Activated T-cell treated with anti-CD3 and anti-CD28 coated beads for 4 hours (primary cell): Measurements from ENCODE around the gene TBC1D9B.

Experiments used
- DNase-seq: peaks from one replicate; pipeline ENCODE4 v3.0.0-alpha.2; 2020

The TBC1D9B gene

GRCh38 chr5:179906795-179907555 lies 722 bp downstream of the TBC1D9B start:
- no peak for DNase-seq

GRCh38 chr5:179906294-179906794 lies 1.4 kb downstream of the TBC1D9B start:
- DNase-seq: no peak

GRCh38 chr5:179905161-179905560 lies 2.5 kb downstream of the TBC1D9B start:
- DNase-seq: no peak

- DNase-seq: no peak
Measured at GRCh38 chr5:179904463-179905160, 3.1 kb downstream of the TBC1D9B start.

DNA sequence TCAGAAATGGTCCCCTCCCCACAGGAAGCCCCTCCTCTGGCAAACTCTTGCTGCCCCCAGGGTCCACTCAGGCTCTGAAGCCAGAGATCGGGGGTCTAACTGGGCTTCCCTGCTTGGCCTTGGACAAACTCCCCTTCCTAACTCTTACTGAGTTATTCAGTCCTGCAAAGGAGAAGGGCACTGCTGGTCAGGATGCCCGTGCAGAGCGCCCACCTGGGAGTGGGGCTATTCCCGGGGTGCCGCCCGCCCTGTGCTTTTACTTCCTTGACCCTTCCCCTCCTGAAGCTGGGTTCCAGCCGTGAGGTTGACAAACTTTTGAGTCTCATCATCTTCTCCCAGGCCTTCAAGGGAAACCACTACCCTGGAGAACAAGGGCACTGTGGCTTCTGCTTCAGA lies 4.9 kb downstream of the TBC1D9B start:
- no peak for DNase-seq

GRCh38 chr5:179901915-179902762 lies 5.6 kb downstream of the TBC1D9B start:
- no peak for DNase-seq

- no peak for DNase-seq
Measured at GRCh38 chr5:179901462-179901861, 6.2 kb downstream of the TBC1D9B start.

DNA sequence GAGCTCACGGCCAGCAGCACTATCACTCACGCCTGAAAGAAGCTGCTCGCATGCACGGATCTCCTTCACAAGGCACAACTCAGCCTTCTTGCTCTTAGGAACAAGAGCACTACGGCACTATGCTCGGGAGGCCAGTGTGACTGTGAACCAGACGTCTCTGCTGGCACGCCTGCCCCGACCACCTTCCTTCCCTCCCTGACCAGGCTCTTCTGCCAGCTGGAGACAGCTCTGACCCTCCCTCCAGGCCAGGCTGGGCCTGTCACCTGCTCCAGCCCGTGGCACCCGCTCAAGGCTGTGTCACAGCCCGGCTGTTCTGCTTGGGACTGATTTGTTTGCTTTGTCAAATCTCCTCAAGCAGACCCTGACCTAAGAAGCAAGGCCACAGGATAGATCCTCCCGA lies 7.0 kb downstream of the TBC1D9B start:
- no peak for DNase-seq

DNA sequence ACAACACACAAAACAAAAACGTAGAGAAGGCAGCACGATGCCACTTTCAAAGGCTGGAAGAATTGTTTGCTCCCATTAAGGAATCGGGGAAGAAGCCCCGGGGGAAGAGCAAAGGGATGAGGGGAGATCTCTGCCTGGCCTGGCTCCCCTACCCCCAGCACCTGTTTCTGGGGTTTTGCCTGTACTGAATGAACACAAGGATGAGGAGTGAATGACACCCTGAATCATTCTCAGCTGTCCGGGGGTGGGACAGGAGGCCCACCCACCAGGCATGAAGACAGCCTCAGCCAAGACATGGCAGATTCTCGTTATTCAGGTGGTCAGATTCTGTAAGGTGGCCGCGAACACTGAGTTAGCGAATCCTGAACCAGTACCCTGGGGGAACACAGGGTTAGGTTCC lies 7.5 kb downstream of the TBC1D9B start:
- no peak for DNase-seq

DNA sequence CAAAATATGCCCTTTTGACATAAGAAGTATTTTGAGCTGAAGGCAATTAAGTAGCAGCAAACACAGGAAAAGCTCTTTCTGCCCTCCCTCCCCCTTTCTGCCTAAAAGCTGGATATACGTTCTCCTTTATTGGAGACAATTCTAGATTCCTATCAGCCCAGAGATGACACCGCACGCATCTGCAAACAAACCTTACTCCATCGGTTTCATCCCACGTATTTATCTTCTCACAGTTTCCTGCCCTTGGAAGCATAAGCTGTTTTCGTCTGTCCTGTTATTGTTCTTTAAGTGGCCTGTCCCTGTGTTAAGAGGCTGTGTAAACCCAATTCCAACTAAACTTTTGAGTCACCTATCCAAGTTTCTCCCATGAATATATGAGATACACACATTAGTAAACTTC lies 11.8 kb downstream of the TBC1D9B start:
- DNase-seq: no peak

DNA sequence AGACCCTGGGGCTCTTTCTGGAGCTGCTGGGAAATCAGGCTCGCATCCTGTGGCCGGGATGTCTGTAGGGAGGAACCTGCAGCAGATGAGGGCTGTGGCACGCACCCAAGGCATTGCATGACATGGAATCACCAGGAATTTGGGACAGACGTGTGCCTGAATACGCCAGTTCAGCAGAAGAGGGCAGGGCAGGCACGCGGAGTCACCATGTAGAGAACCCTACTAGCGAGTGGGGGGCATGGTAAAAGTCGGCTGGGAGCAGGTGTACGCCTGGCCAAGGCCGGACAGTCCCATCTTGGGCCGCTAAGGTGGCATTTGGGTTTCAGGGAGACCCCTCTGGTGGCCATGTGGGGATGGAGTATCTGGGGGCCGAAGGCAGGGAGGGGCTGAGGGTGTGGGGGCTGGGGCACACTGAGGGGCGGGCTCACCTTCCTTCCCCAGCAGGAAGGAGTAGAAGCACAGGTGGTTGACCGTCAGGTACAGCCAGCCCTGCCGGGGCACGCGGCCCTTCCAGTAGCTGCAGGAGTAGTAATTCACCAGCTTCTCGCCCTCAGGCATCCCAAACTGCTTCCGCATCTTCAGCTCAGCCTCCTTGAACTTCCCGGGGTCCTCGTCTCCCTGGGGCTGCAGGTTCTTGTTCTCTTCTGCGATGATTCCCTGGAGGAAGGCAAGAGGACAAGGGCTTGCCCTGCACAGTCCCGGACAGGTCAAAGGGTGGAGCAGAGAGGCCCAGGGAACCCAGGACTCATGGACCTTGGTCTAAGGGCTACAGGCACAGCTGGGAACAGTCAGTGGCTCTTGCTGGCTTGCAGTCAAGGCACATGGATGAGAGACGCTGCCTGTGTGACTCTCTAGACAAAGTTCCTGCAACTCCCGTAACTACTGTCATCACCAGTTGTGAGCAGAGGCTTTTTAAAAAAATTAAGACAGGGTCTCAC lies 13.5 kb downstream of the TBC1D9B start:
- no peak for DNase-seq

DNA sequence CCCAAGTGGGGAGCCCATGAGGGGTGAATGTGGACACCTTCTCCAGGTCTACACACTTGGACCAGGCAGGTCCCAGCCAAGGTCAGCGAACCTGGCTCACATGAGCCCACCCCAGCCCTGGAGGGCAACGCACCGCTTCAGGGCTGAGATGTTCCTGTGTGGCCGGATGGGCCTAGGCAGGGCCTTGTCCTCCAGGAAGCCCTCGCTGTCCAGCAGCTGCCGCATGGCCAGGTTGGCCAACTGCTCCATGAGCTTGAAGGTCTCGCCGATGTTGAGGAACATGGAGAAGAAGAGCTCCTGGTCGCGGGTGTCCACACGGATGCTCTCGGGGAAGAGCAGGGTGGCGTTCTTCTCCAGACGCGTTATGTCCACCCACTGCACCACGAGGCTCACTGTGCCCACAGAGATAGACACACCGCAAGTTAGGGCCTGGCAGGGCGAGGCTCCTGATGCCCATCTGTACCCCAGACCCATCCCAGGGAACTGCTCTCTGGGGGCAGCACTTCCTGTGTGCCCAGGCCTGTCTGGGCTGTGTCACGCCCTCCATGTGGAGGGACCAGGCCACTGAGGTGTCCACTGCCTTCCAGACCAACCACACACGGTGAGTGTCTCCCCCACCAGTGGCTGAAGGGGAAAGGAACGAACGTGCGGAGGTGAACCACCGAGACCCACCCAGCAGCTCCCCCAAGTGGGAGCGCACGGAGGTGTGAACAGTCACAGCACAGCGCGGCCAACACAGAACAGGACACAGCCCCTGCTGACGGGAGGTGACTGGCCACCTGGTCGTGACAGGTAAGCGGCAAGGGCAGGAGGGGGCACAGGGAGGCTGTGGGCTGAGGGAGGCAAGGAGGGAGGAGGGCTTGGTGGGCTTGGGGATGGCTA lies 14.4 kb downstream of the TBC1D9B start:
- DNase-seq: no peak

GRCh38 chr5:179892255-179892654 lies 15.4 kb downstream of the TBC1D9B start:
- no peak for DNase-seq

GRCh38 chr5:179890751-179891682 lies 16.7 kb downstream of the TBC1D9B start:
- DNase-seq: no peak

GRCh38 chr5:179889885-179890284 lies 17.8 kb downstream of the TBC1D9B start:
- no peak for DNase-seq

- no peak for DNase-seq
Measured at GRCh38 chr5:179887802-179888201, 19.9 kb downstream of the TBC1D9B start.

- DNase-seq: no peak
Measured at GRCh38 chr5:179887095-179887494, 20.6 kb downstream of the TBC1D9B start.

DNA sequence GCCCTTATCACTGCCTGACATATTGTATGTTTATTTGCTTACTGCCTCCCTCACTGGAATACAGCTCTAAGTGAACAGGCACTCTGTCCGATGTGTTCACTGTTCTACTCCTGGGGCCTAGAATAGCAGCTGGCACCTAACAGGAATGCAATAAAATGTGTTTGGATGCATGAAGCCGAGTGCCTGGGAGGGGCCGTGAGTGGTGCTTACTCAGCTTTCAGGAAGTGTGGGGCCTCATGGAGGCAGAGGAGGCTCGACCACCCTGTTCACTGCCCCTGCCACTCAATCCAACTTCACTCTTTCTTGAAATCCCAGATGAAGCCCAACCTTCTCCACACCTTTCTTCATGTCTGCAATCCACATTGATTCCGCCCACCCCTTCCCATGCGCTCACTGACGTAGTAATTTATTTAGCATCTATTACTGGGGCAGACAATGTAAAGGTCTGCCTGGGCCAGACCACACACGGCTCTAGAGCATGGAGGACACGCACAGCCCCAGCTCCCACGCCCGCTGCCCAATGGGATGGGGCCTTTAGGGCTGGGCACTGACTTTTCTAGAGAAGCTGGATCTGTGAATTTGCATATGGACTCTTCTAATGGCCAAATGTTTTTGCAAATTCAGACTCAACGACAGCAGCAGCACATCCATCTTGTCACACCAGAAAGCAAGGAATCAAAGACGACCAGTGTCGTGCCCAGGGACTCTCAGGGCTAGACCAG lies 21.3 kb downstream of the TBC1D9B start:
- DNase-seq: no peak

DNA sequence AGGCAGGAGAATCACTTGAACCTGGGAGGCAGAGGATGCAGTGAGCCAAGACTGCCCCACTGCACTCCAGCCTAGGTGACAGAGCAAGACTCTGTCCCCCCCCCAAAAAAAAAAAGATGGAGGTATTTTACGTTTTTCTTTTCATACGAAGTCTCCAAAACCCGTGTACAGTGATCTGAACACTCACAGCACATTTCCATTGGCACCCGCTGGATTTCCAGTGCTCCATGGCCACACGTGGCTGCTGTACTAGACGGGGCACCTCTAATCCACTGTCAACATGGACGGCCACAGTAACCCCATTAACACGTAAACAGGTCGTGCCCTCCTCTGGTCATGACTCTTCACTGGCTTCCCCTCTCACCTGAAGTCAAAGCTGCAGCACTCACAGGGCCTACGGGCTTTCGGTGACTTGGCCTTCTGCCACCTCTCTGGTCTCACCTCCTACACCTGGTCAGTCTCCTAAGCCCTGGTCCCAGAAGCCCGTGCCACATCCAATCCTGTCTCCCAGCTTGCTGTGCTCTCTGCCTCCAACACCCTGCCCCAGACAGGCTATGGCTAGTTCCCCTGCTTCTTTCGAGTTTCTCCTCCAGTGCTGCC lies 22.1 kb downstream of the TBC1D9B start:
- DNase-seq: no peak
